BE2C (cell line): Measurements from ENCODE around the gene WARS2.

Experiments
- DNase-seq: peaks from one replicate; pipeline ENCODE4 v3.0.0-alpha.2; 2020
- H3K27me3 ChIP-seq: fragments of 250-450 bp; sonication (Bioruptor Pico); 2 replicates; pipeline ENCODE4 v1.5.1; 2020; ENCODE audit warnings: mild to moderate bottlenecking
- H3K36me3 ChIP-seq: fragments of 250-450 bp; sonication (Bioruptor Pico); 2 replicates; pipeline ENCODE4 v1.5.1; 2020; ENCODE audit warnings: mild to moderate bottlenecking
- H3K4me1 ChIP-seq: fragments of 250-450 bp; sonication (Bioruptor Pico); 2 replicates; pipeline ENCODE4 v1.5.1; 2020
- H3K4me3 ChIP-seq: 2 replicates; pipeline ENCODE4 v1.5.1; 2011; ENCODE audit warnings: low read depth, low read length
- H3K9me3 ChIP-seq: fragments of 250-450 bp; sonication (Bioruptor Pico); 2 replicates; pipeline ENCODE4 v1.5.1; 2020
- TF ChIP-seq, protein P1 (sequence below): IDR thresholded peaks from 2 replicates; pipeline ENCODE4 v1.5.1; 2012; ENCODE audit warnings: mild to moderate bottlenecking, low read depth, low read length

The WARS2 gene

DNA sequence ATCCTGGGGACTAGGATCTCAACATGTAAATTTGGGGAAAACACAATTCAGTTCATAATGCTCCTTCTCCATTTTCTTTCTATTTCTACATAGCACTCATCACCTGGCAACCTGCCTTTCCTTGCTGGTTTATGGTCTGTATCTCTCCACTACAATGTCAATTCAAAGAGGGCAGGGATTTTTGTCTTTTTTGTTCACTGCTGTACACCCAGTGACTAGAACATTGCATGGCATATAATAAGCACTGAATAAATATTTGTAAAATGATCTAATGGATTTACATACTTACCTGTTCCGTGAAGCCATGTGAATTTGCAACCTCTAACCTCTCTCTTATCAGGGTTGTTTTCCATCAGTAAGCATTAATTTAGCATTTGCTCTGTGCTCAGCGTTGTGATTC lies 124.9 kb downstream of the WARS2 start:
- no peaks in the 10 kb centered on the region for H3K36me3 ChIP-seq
- DNase-seq: no peak
- no peaks in the 10 kb centered on the region for H3K9me3 ChIP-seq
- H3K4me1 ChIP-seq: no peaks in the 10 kb centered on the region
- H3K27me3 ChIP-seq: peaks cover 3% of the 10 kb centered on the region; the same call in 1 of the 2 replicates
- no peak overlapping the region for H3K4me3 ChIP-seq
- TF ChIP-seq, protein P1, sequence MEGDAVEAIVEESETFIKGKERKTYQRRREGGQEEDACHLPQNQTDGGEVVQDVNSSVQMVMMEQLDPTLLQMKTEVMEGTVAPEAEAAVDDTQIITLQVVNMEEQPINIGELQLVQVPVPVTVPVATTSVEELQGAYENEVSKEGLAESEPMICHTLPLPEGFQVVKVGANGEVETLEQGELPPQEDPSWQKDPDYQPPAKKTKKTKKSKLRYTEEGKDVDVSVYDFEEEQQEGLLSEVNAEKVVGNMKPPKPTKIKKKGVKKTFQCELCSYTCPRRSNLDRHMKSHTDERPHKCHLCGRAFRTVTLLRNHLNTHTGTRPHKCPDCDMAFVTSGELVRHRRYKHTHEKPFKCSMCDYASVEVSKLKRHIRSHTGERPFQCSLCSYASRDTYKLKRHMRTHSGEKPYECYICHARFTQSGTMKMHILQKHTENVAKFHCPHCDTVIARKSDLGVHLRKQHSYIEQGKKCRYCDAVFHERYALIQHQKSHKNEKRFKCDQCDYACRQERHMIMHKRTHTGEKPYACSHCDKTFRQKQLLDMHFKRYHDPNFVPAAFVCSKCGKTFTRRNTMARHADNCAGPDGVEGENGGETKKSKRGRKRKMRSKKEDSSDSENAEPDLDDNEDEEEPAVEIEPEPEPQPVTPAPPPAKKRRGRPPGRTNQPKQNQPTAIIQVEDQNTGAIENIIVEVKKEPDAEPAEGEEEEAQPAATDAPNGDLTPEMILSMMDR: no peak

DNA sequence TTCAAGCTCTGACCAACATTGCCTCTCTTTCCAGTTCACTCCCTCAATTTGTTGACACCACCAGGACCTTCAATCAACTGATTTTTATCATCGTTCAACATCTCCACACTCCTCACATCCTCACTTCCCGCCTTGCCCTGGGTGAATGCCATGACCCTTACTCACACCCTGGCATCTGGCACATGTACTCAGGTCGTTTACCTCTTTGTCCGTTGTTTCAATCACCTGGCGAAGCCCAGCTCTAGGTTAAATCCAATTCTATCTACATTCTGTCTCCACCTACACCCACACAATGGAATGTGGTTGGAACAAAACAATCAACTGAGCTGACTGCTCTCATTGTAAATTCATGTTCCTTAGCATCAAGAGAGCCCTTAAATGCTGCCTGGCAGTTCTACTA lies 128.1 kb downstream of the WARS2 start:
- TF ChIP-seq, protein P1: no peak
- Histone ChIP-seq H3K9me3 (no peaks in the 10 kb centered on the region; the same call in 1 of the 2 replicates), H3K4me1 (no peaks in the 10 kb centered on the region), H3K27me3 (peaks cover 34% of the 10 kb centered on the region), H3K36me3 (no peaks in the 10 kb centered on the region), H3K4me3 (no peak overlapping the region)
- no peak for DNase-seq

DNA sequence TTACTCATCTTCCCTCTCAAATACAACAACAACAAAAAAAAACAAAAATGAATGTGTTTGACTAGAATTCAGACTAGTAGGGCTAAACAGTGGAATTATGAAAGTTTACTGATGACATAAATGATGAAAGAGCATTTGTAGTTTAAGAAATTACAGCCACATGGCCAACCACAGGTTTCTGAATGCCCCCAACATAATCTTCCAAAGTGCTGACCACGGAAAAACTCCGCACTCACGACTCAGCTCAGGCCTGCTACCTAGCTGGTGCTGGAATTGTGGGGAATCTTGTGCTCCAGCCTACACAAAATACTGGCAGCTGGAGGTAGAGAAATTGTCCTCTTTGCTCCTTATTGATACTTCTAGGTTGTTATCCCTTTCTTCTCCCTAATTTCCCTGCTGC lies 128.7 kb downstream of the WARS2 start:
- TF ChIP-seq, protein P1: no peak
- Histone ChIP-seq H3K4me3 (no peak overlapping the region), H3K9me3 (no peaks in the 10 kb centered on the region; the same call in 1 of the 2 replicates), H3K4me1 (no peaks in the 10 kb centered on the region), H3K27me3 (peaks cover 40% of the 10 kb centered on the region), H3K36me3 (no peaks in the 10 kb centered on the region)
- DNase-seq: no peak

DNA sequence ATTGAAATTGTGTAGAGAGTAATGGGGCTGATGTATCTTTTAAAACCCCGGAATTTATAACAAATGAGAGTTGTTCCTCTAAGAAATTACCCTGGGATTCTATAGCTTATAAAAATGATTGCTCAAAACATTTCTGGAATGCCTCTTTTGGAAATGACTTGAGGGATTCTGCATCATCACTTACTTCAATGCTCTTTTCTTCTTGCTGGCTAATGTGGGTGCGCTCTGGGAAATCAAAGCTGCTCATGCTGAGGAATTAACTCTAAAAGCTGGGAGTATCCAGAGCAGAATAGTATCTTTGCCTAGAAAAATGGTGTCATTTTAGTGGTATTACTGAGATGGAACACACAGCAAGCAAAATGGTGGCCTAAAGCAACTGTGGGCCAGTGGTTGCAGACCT lies 129.3 kb downstream of the WARS2 start:
- no peak for DNase-seq
- H3K4me3 ChIP-seq: no peak overlapping the region
- peaks cover 46% of the 10 kb centered on the region for H3K27me3 ChIP-seq
- TF ChIP-seq, protein P1: no peak
- no peaks in the 10 kb centered on the region for H3K4me1 ChIP-seq
- no peaks in the 10 kb centered on the region; the same call in 1 of the 2 replicates for H3K9me3 ChIP-seq
- no peaks in the 10 kb centered on the region for H3K36me3 ChIP-seq

DNA sequence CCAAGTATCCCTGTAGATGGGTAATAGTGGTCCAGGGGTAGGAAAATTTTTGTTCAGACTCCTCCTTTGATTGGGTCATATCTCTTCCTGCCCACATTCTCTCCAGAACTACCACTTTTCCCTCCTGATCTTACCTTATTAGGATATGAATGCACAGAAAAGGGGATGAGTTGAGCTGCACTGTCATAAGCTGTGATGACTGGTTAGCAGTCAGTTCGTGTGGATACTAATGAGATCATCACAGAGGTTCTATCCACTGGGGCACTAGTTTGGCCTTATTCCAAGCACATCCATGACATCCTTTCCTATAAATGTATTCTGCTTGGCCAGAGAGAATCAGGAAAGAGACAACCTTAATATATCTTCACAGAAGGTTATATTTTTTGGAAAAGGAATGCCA lies 130.3 kb downstream of the WARS2 start:
- Histone ChIP-seq H3K4me1 (no peaks in the 10 kb centered on the region), H3K9me3 (no peaks in the 10 kb centered on the region; the same call in 1 of the 2 replicates), H3K27me3 (peaks cover 55% of the 10 kb centered on the region), H3K36me3 (no peaks in the 10 kb centered on the region), H3K4me3 (no peak overlapping the region)
- TF ChIP-seq, protein P1: no peak
- DNase-seq: no peak

DNA sequence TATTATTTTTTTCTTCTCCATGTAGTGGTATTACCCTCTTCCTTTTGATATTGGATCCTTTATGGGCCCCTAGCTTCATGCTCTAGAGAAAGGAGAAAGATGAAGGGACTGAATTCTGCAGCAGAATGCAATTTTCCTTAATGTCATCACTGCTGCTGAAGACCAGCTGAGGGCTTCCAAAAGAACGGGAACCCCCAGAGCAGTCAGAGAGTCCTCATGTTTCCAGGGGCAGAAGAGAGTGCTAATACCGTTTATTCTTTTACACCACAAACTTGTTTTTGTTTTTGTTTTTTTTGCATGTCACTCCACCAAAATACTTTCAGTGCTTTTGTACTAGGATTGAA lies 131.2 kb downstream of the WARS2 start:
- peaks cover 61% of the 10 kb centered on the region for H3K27me3 ChIP-seq
- no peaks in the 10 kb centered on the region; the same call in 1 of the 2 replicates for H3K9me3 ChIP-seq
- no peaks in the 10 kb centered on the region for H3K4me1 ChIP-seq
- H3K4me3 ChIP-seq: no peak overlapping the region
- DNase-seq: no peak
- TF ChIP-seq, protein P1: no peak
- H3K36me3 ChIP-seq: no peaks in the 10 kb centered on the region
